ENCODE data around the gene ATP6V1A. TPM values are rescaled to one million over a fixed set of nuclear protein-coding genes. Genes with fewer than 3 reads are reported as not detected.
A peak's percentile ranks its signal among the peaks of the same experiment; 100 is the strongest.

Gene ATP6V1A
- total RNA-seq, 2 experiments from 2014 or later: 8.7 to 9.4 TPM

DNA sequence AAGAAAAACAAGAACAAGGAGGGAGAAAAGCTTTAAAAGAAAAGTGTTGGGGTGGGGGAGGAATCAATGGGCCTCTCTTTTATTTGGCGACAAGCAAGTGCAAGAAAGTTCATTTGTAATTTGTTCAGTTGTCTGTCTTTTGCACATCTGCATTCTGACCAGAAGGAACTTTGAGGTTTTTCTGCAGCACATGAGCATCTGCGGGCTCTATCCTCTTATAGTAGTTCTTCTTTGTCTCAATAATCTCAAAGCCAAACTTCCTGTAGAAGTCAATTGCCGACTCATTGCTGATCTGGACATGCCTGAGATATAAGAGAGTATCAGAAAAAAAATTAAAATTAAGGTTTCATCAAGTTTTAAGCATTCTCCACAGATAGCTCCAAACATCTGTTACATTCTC lies 25.2 kb upstream of the ATP6V1A start:
- peak overlapping the region; percentile 30 for H3K27ac Mint-ChIP-seq
- ChIA-PET POLR2A (no interaction called here), CTCF (interaction anchor here (4.5 kb wide), 1 partner anchor 15 kb away, joined by 14 read pairs; no protein-coding TSS in a partner anchor)
- ATAC-seq (ENCODE audit: poor library complexity) (no peak), DNase-seq (no peak)
- no peaks in the 10 kb centered on the region for H3K27me3 ChIP-seq (ENCODE audit: control insufficient read depth in 1 of 2, insufficient read depth in 2 of 2, low read length in 2 of 2)
- no peak for TF ChIP-seq CTCF (IDR thresholded peaks at IDR 0.05)
- intact Hi-C loops (cut with DNase I, micrococcal nuclease): no loop called here
- peaks cover 46% of the 10 kb centered on the region for H3K36me3 ChIP-seq (ENCODE audit: insufficient read depth, low read length)
- peaks cover 18% of the 10 kb centered on the region for H3K4me1 Mint-ChIP-seq (ENCODE audit: low read depth)
- no peaks in the 10 kb centered on the region for H3K9me3 Mint-ChIP-seq
- no peak overlapping the region for H3K27ac ChIP-seq (ENCODE audit: low read depth in 1 of 2, low read length in 2 of 2)
- H3K4me1 ChIP-seq (ENCODE audit: insufficient read depth, low read length): no peaks in the 10 kb centered on the region
- peaks cover 59% of the 10 kb centered on the region for H3K36me3 Mint-ChIP-seq (ENCODE audit: low read depth)
- H3K4me3 Mint-ChIP-seq: no peak overlapping the region
- no peaks in the 10 kb centered on the region for H3K27me3 Mint-ChIP-seq
- no peaks in the 10 kb centered on the region for H3K9me3 ChIP-seq (ENCODE audit: control insufficient read depth in 1 of 2, insufficient read depth in 1 of 2, low read length in 2 of 2)
- no peak overlapping the region for H3K4me3 ChIP-seq (ENCODE audit: low read length)

GRCh38 chr3:113728661-113729060 lies 18.2 kb upstream of the ATP6V1A start:
- Histone ChIP-seq H3K4me1 (ENCODE audit: insufficient read depth, low read length) (peaks cover 3% of the 10 kb centered on the region), H3K27me3 (ENCODE audit: control insufficient read depth in 1 of 2, insufficient read depth in 2 of 2, low read length in 2 of 2) (no peaks in the 10 kb centered on the region), H3K36me3 (ENCODE audit: insufficient read depth, low read length) (peaks cover 11% of the 10 kb centered on the region), H3K9me3 (ENCODE audit: control insufficient read depth in 1 of 2, insufficient read depth in 1 of 2, low read length in 2 of 2) (no peaks in the 10 kb centered on the region), H3K4me3 (ENCODE audit: low read length) (no peak overlapping the region), H3K27ac (ENCODE audit: low read depth in 1 of 2, low read length in 2 of 2) (no peak overlapping the region)
- Mint-ChIP-seq H3K4me1 (ENCODE audit: low read depth) (peaks cover 51% of the 10 kb centered on the region), H3K27ac (no peak overlapping the region), H3K4me3 (no peak overlapping the region), H3K36me3 (ENCODE audit: low read depth) (peaks cover 44% of the 10 kb centered on the region), H3K9me3 (no peaks in the 10 kb centered on the region), H3K27me3 (no peaks in the 10 kb centered on the region)
- intact Hi-C loops (cut with DNase I, micrococcal nuclease): no loop called here
- CTCF ChIA-PET: interaction anchor here (1.7 to 3.4 kb wide), 2 partner anchors 8 to 17 kb away, joined by 4 to 16 read pairs; no protein-coding TSS in a partner anchor
- ATAC-seq (ENCODE audit: poor library complexity) (no peak), DNase-seq (no peak)
- no peak for TF ChIP-seq CTCF (IDR thresholded peaks at IDR 0.05)
- POLR2A ChIA-PET: no interaction called here

DNA sequence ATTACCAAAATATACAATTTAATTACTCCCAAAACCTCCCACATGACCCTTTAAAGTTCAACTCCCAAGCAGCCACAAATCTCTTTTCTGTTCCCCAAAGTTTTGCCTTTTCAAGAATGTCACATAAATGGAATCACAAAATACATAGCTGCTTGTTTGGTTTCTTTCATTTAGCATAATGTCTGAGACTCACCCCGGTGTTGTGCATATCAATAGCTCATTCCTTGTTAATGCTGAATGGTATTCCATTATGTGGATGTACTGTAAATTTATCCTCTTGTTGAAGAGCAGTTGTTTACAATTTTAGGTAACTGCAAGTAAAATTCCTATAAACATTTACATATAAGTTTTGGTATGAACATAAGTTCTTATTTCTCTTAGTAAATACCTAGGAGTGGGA lies 16.3 kb upstream of the ATP6V1A start:
- H3K4me1 Mint-ChIP-seq (ENCODE audit: low read depth): peaks cover 59% of the 10 kb centered on the region
- ChIA-PET POLR2A (interaction anchor here (0.9 to 1.5 kb wide), 2 partner anchors 14 to 34 kb away, joined by 3 to 4 read pairs; partner anchors contain the start of gene USF3), CTCF (interaction anchor here (0.8 kb wide), 1 partner anchor 15 kb away, joined by 3 read pairs; no protein-coding TSS in a partner anchor)
- Histone ChIP-seq H3K9me3 (ENCODE audit: control insufficient read depth in 1 of 2, insufficient read depth in 1 of 2, low read length in 2 of 2) (no peaks in the 10 kb centered on the region), H3K27me3 (ENCODE audit: control insufficient read depth in 1 of 2, insufficient read depth in 2 of 2, low read length in 2 of 2) (no peaks in the 10 kb centered on the region), H3K27ac (ENCODE audit: low read depth in 1 of 2, low read length in 2 of 2) (no peak overlapping the region), H3K36me3 (ENCODE audit: insufficient read depth, low read length) (peaks cover 6% of the 10 kb centered on the region), H3K4me1 (ENCODE audit: insufficient read depth, low read length) (peaks cover 3% of the 10 kb centered on the region), H3K4me3 (ENCODE audit: low read length) (no peak overlapping the region)
- no peaks in the 10 kb centered on the region for H3K27me3 Mint-ChIP-seq
- H3K36me3 Mint-ChIP-seq (ENCODE audit: low read depth): peaks cover 33% of the 10 kb centered on the region
- ATAC-seq (ENCODE audit: poor library complexity) (no peak), DNase-seq (no peak)
- H3K4me3 Mint-ChIP-seq: no peak overlapping the region
- H3K9me3 Mint-ChIP-seq: no peaks in the 10 kb centered on the region
- no peak for TF ChIP-seq CTCF (IDR thresholded peaks at IDR 0.05)
- intact Hi-C loops (cut with DNase I, micrococcal nuclease): no loop called here
- H3K27ac Mint-ChIP-seq: no peak overlapping the region

Data from CD4-positive, alpha-beta T cell (primary cell).